GM18951 (cell line): ENCODE measurements around the gene EPS8L2.

Source experiments
- POLR2A ChIP-seq: IDR thresholded peaks from 4 replicates; pipeline ENCODE4 v1.6.1; 2011; ENCODE audit warnings: mild to moderate bottlenecking; ENCODE audit not compliant: insufficient read length, insufficient read depth; ENCODE audit errors: extremely low read depth
- in situ Hi-C: fragments of 300-500 bp; cut with MboI; formaldehyde crosslinking; loops from one replicate; pipeline ENCODE4 v1.12.0; 2022; ENCODE audit warnings: low sequenced_read_pairs, mixed read lengths, inconsistent platforms; ENCODE audit not compliant: unreplicated experiment

Gene EPS8L2

DNA sequence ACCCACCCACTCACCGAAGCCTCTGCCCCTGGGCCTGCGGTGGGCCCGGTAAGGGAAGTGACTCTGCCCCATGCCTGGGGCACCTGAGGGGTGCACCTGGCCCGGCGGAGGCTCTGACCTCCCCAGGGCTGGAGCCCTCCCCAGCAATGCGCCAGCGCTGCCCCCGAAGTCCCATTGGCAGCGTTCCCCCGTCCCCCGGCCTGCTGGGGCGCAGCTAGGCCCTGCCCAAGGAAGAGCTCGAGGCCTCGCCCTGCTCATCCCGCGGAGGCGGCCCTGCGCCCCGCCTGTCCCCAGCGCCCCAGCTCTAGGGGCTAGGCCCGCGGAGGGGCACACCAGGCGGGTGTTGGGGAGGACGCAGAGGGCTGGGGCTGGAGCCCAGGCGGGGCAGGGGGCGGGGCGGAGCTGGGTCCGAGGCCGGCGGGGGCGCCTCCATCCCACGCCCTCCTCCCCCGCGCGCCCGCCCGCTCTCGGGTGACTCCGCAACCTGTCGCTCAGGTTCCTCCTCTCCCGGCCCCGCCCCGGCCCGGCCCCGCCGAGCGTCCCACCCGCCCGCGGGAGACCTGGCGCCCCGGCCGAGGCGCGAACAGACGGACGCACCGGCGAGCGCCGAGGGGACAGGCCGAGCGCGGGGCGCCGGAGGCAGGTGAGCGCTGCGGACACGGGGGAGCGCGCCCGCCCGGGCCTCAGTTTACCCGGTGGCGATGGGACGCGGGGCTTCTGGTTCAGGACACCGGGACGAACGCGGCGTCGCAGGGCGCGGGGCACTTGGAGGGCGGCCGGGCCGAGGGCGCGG is at the start of gene EPS8L2:
EPS8L2 (plus strand) TSS at position 586 of the 793 bp plus-strand sequence. CDS start 3,177 bp downstream, outside the sequence.
- in situ Hi-C loops = no loop called here
- TF ChIP-seq POLR2A = no peak

- TF ChIP-seq POLR2A = no peak
- in situ Hi-C loops = no loop called here
These were observed 49.6 kb upstream of the EPS8L2 start for GRCh38 chr11:656426-656825.

DNA sequence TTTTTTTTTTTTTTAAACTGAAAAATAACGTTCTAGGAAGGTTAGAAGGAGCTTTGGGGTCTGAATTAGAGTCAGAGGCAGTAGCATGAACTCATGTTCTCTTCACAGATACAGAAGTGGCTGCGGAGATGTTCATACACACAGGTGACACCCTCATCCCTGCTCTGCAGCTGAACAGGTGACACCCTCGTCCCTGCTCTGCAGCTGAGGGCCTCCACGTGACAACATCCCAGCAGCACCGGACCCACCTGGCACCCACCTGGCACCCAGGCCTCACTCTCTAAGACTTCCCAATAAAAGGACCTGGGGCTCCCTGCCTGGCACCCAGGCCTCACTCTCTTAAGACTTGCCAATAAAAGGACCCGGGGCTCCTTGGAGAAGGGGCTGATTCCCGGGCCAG is 49.2 kb upstream of the EPS8L2 start:
- no peak for TF ChIP-seq POLR2A
- in situ Hi-C loops = no loop called here

DNA sequence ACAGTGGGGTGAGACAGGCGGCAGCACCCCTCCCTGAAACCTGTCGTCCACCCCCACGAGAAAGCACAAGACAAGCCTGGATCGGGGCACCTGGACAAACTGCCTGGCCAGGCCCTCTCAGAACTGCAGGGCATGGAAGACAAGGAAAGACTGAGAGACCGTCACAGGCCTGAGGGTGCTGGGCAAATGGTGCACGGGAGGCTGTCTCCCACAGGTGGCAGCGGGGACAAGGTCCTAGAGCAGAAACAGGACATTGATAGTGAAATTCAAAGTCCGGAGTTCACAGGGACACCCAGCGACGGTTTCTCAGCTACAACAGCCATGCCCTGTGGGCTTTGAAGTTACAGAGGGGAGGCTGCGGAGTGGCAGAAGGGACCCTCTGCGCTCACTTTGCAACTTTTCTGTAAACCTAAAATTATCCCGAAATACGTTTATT is 48.3 kb upstream of the EPS8L2 start:
- in situ Hi-C loops = no loop called here
- TF ChIP-seq POLR2A = no peak

GRCh38 chr11:659532-660085 is 46.4 kb upstream of the EPS8L2 start:
- TF ChIP-seq POLR2A = no peak
- in situ Hi-C loops = no loop called here

DNA sequence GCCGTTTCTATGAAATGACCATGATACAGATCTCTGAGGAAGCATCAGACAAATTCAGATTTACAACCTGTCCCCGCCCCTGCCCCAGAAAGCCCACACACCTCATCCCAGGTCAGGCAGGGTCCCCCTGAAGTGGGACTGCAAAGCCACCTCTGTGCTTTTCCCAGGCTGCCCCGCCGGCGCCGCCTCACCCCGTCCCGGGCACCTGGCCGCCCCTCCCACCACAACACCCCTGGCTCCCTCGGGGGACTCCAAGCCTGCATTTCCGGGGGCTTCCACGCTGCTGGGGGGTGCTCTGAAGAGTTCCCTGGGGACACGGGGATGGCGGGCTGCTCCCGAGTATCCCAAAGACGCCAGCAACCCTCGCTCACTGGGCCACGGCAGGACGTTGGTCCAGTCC is 45.8 kb upstream of the EPS8L2 start:
- no peak for TF ChIP-seq POLR2A
- in situ Hi-C loops = no loop called here

GRCh38 chr11:660681-661444 is 45.2 kb upstream of the EPS8L2 start:
- TF ChIP-seq POLR2A = no peak
- in situ Hi-C loops = no loop called here

- in situ Hi-C loops = no loop called here
- no peak for TF ChIP-seq POLR2A
These were observed 43.2 kb upstream of the EPS8L2 start for GRCh38 chr11:662689-663274.

DNA sequence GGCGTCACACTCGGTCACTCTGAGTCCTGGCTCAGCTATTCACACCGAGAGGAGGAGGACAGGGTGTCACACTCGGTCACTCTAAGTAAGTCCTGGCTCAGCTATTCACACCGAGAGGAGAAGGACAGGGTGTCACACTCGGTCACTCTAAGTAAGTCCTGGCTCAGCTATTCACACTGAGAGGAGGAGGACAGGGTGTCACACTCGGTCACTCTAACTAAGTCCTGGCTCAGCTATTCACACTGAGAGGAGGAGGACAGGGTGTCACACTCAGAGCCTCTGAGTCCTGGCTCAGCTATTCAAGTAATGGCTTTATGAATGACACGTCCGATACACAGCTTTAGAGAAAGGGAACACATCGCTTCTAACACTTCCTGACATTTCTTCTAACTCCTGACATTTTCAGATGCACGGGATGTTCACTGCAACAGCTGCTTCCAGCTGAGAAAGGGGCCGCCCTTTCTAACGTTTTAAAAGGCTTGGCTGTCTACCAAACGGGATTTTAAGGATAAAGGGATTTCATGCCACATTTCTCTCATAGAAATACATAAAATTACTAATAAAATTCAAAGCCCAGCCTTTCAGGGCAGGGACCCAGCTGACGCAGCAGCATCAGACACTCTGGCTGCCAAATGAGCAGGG is 40.8 kb upstream of the EPS8L2 start:
- in situ Hi-C loops = no loop called here
- TF ChIP-seq POLR2A = no peak

DNA sequence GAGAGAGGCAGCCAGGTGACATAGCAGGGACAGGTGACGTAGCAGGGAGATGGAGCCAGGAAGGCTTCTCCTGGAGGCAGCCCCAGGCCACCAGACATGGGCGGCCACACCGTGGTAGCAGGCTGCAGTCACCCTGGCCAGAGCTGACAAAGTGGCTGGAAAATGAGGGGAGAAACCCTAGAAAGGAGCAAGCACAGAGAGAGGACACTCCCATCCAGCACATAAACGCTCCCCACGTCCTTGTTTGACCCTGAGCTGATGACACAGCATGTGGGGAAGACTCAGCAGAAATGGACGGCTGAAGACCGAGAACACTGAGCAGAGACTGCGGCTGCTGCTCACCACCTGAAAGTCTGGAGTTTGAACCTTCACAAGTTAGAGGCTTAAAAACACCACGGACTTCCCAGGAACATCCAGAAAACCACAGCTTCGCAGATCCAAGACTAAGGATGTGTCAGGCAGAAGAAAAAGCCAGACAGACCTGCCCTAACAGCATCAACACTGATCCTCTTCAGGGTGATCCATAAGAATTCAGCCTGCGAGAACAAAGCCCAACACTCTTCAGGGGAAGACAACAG is 40.2 kb upstream of the EPS8L2 start:
- in situ Hi-C loops = no loop called here
- no peak for TF ChIP-seq POLR2A

GRCh38 chr11:673866-674265 is 32.2 kb upstream of the EPS8L2 start:
- in situ Hi-C loops = no loop called here
- TF ChIP-seq POLR2A = no peak

DNA sequence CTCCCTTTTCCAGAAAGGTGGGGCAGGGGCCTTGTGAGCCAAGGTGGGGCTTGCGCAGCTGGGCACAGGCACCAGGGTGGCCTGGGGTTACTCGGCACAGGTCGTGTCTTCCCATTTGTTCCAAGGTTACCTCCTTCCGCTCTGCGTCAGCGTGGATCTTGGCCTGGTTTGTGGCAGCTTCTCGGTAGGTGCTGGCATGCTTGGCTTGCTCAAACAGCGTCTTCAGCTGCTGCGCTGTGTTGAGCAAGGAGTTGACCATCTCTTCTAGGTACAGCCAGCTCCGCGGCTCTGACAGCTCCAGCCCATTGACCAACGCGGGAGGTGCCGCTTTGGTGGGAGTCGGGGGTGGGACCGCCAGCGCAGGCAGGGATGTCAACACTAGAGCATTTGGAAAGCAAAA is 31.6 kb upstream of the EPS8L2 start:
- in situ Hi-C loops = no loop called here
- no peak for TF ChIP-seq POLR2A
